Stimulated activated CD4-positive, alpha-beta T cell treated with anti-CD3 and anti-CD28 coated beads, Interleukin-4, amount 100 ng/mL, for 1 hour (primary cell): Measurements from ENCODE around the gene CHRD.
"Not testable (repeated sequence)": the region's sequence is repeated elsewhere in the genome, so short reads cannot be mapped to it uniquely, and the experiment has no call there.

Source experiments
- DNase-seq: peaks from one replicate; pipeline ENCODE4 v3.0.0-alpha.2; 2020

CHRD gene

DNA sequence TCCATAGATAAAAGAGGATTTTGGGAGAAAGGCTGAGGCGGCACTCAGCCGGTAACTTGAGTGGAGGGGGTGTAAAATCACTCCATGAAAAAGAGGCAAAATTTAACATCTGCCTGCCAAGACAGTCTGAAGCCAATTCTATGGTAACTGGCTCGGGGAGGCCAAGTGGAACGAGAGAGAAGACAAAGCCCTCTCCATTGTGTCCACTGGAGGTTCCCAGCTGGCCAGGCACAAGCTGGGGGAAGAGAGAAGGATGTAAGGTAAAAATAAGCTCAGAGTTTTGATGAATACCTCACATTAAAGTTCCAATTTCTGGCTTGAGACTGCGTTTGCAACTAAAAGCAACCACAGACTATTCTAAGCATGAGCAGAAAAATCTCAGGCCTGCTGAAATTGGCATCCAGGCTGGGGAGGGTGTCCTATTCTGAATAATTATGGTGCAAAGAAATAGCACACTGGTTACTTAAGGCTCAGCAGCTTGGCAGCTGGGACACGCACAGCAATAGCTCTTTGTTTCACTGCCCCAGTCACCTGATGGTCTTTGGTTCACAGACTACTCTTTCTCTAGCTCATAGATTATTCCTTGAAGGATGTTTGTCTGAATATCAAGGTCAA, 48.8 kb downstream of the CHRD start:
- DNase-seq = no peak

- no peak for DNase-seq
Measured at GRCh38 chr3:184429786-184430185, 49.9 kb downstream of the CHRD start.

DNA sequence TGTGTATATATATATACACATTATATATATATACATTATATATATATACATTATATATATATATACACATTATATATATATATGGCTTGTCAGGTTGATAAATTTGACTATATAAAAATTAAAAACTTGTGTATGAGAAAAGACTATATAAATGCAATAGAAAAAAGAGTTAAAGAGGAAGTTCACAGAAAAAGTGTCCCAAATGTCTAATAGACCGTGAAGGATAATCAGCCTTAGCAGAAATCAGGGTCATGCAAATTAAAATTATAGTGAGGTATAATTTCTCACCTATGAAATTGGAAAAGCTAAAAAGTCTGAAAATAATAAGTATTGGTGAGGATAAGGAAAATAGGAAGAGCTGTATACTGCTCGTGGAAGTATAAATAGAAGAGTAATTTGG, 51.1 kb downstream of the CHRD start:
- no peak for DNase-seq

DNA sequence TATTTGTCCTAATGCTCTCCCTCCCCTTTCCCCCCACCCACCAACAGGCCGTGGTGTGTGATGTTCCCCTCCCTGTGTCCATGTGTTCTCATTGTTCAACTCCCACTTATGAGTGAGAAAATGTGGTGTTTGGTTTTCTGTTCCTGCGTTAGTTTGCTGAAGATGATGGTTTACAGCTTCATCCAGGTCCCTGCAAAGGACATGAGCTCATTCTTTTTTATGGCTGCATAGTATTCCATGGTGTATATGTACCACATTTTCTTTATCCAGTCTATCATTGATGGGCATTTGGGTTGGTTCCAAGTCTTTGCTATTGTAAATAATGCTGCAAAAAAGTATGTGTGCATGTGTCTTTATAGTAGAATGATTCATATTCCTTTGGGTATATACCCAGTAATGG, 53.3 kb downstream of the CHRD start:
- DNase-seq = not testable (repeated sequence)

GRCh38 chr3:184439096-184439495, 59.2 kb downstream of the CHRD start:
- DNase-seq = no peak
